ENCODE measurements around the gene HACL1.
"Not testable (repeated sequence)": the region's sequence is repeated elsewhere in the genome, so short reads cannot be mapped to it uniquely, and the experiment has no call there.

HACL1 gene

DNA sequence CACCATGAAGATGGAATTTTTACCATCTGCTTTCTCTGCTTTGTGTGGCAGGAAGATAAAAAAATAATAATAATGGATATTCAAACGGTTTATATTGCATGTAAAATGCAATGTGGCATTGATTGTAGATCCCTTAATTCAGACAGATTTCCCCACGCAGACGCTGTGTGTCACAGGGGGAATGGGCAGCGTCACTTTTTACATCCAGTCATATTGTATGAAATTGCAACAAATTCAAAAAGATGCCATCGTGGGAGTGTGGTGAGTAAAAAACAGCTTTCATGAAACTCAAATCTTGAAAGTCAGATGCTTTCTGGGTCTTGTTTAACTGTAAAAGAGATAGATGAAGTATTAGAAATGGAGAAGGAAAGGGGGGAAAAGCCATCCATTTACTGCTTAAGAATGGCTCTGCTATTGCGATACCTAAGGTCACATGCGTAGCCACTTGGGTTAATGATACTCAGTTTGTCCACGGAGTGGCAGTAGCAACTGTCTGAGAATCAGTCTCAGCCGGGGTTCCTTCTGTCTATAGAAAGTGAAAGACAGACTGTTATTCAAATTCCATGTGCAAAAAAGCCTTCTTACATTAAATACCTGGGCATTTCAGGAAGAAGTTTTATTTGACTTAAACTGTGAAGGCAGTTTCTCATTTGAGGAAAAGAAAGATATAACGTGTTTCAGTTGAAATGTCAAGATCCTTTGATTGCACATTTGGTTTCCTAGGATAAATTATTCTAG lies 28.7 kb upstream of the HACL1 start:
- FAIRE-seq: peak; percentile 99

- FAIRE-seq: no peak
These were observed 27.6 kb upstream of the HACL1 start for GRCh38 chr3:15628967-15629366.

DNA sequence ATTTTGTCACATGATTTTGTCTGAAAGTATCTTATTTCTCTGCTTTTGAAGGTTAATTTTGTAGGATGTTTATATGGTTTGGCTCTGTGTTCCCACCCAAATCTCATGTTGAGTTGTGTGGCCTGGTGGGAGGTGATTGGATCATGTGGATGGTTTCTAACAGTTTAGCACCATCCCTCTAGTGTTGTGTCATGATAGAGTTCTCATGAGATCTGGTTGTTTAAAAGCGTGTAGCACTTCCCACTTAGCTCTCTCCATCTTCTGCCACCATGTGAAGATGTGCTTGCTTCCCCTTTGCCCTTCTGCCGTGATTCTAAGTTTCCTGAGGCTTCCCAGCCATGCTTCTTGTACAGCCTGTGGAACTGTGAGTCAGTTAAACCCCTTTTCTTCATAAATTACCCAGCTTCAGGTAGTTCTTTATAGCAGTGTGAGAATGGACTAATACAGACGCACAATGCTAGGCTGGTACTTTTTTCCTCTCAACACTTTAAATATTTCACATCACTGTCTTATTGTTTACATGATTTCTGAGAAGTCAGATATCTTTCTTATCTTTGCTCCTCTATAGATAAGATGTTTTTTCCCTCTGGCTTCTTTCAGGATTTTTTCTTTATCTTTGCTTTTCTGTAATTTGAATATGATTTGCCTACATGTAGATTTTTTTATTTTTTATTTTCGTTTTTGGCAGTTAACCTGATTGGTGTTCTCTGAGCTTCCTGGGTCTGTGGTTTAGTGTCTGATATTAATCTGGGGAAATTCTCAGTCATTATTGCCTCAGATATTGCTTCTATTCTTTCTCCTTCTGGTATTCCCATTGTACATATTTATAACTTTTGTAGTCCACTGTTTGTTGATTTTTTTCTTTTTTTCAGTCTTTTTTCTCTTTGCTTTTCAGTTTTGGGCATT lies 22.4 kb upstream of the HACL1 start:
- FAIRE-seq: no peak

DNA sequence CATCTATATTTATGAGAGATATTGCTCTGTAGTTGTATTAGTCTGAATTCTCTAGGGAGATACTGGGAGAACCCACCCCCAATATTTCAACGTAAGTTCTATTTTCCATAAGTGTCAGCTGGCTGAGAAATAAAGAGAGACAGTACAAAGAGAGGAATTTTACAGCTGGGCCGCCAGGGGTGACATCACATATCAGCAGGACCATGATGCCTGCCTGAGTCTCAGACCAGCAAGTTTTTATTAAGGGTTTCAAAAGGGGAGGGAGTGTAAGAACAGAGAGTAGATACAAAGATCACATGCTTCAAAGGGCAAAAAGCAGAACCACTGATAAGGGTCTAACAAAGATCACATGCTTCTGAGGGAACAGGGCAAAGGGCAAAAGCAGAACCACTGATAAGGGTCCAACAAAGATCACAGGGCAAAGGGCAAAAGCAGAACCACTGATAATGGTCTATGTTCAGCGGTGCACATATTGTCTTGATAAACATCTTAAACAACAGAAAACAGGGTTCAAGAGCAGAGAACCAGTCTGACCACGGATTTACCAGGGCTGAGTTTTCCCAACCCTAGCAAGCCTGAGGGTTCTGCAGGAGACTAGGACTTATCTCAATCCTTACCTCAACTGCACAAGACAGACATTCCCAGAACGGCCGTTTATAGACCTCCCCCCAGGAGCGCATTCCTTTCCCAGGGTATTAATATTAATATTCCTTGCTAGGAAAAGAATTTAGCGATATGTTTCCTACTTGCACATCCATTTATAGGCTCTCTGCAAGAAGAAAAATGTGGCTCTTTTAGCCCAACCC lies 18.5 kb upstream of the HACL1 start:
- not testable (repeated sequence) for FAIRE-seq

GRCh38 chr3:15616053-15616452 lies 14.7 kb upstream of the HACL1 start:
- no peak for FAIRE-seq

- FAIRE-seq: no peak
These were observed 13.6 kb upstream of the HACL1 start for GRCh38 chr3:15614958-15615357.

GRCh38 chr3:15612001-15612400 lies 10.6 kb upstream of the HACL1 start:
- peak; percentile 95 for FAIRE-seq

DNA sequence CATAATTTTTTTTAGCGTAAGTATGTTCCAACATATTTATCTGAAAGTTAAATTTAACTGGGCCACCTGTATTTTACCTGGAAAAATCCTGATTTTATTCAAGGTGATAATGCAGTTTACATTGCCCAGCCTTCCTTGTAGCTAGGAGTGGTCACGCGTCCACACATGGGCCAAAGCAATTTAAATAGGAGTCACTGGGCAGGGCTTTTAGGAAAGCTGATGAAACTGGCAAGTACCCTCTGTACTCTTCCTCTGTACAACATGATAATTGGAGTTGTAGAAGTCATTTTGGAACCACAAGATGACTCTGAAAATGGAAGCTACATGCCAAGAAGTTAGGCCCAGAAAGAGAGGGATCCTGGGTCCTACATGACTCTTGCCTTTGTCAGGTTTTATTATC lies 9.6 kb upstream of the HACL1 start:
- FAIRE-seq: no peak

DNA sequence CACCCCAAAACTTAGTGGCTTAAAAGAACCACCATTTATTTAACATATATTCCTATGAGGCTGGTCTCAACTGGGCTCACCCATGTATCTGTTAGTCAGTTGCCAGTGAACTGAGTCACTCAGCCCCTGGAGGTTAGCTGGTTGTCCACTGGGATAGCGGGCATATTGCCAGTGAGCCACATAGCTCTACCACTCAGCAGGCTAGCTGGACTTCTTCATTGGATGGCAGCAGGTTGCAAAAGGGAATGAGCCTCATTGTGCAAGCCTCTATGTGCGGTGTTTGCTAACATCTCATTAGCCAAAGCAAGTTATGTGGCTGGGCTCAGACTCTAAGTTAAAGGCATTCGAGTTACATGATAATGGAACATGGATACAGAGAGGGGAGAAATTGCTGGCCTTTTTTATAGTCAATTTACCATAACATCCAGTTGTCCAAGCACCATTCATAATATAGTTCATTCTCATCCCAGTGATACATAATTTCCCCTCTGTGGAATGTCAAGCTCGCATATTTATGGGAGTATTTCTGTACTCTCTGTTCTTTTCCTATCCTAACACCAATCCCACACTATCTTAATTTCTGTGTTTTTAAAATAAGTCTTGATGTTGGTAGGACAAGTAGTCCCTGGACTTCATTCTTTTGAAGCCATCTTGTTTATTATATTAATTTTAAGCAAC lies 8.9 kb upstream of the HACL1 start:
- FAIRE-seq: peak; percentile 99

- FAIRE-seq: no peak
These were observed 5.1 kb upstream of the HACL1 start for GRCh38 chr3:15606434-15606891.

DNA sequence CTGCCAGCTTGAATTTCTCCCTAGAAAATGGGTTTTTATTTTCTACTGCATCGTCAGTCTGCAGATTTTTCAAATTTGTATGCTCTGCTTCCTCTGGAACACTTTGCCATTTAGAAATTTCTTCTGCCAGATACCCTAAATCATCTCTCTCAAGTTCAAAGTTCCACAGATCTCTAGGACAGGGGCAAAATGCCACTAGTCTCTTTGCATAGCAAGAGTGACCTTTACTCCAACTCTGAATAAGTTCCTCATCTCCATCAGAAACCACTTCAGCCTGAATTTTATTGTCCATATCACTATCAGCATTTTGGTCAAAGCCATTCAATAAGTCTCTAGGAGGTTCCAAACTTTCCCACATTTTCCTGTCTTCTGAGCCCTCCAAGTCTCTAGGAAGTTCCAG lies 3.2 kb upstream of the HACL1 start:
- FAIRE-seq: not testable (repeated sequence)

DNA sequence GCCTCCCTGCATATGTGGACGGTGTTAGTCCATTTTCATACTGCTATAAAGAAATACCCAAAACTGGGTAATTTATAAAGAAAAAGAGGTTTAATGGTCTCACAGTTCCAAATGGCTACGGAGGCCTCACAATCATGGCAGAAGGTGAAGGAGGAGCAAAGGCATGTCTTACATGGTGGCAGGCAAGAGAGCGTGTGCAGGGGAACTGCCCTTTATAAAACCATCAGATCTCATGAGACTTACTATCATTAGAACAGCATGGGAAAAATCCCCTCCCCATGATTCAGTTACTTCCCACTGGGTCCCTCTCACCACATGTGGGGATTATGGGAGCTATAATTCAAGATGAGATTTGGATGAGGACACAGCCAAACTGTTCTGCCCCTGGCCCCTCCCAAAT lies 1.4 kb upstream of the HACL1 start:
- FAIRE-seq: not testable (repeated sequence)

DNA sequence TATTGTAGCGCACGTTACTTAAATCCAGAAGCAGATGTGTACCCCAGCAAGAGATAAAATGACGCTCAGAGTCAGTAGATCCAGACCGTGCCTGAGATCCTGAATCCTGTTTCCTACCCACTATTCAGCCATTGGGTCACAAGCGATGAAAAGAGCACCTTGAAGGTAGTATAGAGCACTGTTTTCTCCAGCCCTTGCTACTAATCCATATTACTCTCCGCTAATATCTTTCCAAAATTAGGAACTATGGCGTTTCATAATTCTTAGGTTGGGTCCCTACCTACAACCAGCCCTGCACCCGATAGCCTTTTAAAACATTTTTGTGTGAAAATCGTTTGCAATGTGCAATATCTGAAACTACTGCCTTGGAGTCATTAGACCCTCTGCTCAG lies 772 bp upstream of the HACL1 start:
- FAIRE-seq: no peak

DNA sequence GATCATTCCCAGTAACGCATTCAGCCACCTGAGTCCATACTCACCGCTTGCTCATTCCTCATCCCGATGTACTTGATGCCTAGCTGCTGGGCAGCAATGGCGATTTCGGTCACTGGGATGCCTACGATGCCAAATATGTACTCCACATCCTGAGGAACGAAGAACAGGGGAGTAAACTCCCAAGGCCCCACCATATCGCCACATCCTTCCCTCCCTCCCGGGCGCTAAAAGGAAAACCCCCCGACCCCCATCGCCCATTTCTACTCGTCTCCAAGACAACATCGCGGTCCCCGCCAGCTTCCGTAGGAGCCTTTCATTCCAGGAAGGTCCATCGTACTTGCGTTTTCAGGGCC lies 347 bp downstream of the HACL1 start:
- no peak for FAIRE-seq

GRCh38 chr3:15595955-15596354 lies 5.4 kb downstream of the HACL1 start:
- no peak for FAIRE-seq

DNA sequence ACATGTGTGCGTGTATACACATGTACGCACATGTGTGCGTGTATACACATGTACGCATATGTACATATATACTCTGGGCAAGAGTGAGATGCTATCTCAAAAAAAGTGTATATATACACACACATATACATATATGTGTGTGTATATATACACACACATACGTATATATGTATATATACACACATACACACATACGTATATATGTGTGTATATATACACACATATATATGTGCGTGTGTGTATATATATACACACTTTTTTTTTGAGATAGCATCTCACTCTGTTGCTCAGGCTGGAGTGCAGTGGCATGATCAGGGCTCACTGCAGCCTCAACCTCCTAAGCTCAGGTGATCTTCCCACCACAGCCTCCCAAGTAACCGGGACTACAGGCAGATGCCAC lies 8.4 kb downstream of the HACL1 start:
- FAIRE-seq: no peak

GRCh38 chr3:15591928-15592327 lies 9.4 kb downstream of the HACL1 start:
- FAIRE-seq: peak; percentile 83

DNA sequence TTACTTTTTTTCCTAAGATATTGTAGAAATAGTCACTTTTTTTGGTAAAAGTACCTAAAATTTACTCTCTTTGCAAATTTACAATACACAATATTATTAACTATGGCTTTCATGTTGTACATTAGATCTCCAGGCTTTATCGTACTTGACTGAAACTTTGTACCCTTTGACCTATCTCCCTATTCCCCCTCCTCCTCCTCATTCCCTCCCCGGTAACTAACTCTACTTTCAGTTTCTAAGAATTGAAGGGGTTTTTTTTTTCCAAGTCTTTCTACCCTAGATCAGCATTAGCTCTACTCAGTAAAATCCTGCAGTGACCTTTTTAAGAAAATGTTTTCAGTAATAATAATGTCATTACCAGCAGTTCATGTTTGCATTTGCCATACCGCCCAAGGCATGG lies 10.1 kb downstream of the HACL1 start:
- no peak for FAIRE-seq

GRCh38 chr3:15585111-15585845 lies 16.1 kb downstream of the HACL1 start:
- FAIRE-seq: no peak

DNA sequence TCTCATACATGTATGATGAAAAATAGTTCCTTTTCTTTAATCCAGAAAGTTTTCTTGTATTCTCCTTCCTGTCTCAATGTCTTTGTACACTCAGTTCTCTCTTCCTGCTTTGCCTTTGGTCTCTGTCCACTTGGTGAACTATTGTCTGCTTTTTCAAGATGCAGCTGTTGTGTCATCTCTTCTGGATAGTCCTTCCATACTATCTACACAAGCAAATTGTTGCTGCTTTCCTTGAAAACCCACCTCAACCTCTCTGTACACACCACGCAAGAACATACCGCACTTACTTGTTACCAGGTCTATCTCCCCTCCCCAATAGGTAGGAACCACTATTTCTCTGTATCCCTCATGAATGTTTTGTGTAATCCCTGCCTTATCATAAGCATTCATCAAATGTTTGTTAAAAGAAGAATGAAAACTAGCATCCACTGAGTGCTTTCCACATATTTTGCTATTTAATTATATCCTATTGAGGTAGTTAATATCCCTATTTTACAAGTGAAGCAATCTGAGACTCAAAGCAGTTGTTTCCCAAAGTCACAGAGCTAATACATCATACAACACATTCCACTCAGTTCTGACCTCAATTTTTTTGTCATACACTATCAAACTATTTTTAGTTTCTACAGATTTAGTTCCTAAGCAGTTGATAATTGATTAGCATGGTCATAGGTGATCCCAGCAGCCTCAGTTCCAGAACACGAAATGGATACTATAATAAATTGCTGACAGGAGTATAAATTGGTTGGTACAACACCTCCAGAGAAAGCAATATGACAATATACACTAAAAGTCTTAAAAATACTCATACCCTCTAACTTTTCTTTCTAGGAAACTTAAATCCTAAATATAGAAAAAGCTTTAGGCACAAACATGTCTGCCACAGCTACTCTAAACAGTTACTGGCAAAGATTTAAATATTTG lies 19.6 kb downstream of the HACL1 start:
- no peak for FAIRE-seq

DNA sequence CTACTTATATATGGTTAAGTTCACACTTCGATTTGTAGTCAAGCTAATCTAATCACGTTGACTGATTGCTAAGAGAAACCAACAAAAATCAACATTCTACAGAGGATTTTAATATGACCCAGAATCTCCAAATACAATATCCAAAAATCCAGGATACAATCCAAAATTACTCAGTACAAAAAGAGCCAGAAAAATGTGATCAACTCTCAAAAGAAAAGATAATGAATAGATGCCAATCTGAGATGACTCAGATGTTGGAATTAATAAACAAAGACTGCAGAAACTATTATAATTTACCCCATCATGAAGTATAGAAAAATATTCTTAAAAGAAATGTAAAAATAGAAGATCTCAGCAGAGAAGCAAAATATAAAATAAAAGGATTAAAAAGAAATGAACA lies 22.3 kb downstream of the HACL1 start:
- no peak for FAIRE-seq
